ENCODE results near the gene UBL4A.

Gene UBL4A

GRCh38 chrX:154519389-154519788, 33.0 kb upstream of the UBL4A start:
- TF ChIP-seq POU6F1 (CRISPR knock-in tag; IDR thresholded peaks at IDR 0.05; ENCODE audit: borderline replicate concordance, low read depth) (no peak), BACH2 (CRISPR knock-in tag; IDR thresholded peaks at IDR 0.05; ENCODE audit: borderline replicate concordance) (no peak), ZFP30 (CRISPR knock-in tag; IDR thresholded peaks at IDR 0.05) (no peak), SNAI2 (CRISPR knock-in tag; IDR thresholded peaks at IDR 0.05) (no peak), ISL1 (CRISPR knock-in tag; IDR thresholded peaks at IDR 0.05) (no peak), OSR1 (CRISPR knock-in tag; IDR thresholded peaks at IDR 0.05) (no peak), PPARA (CRISPR knock-in tag; IDR thresholded peaks at IDR 0.05; ENCODE audit: borderline replicate concordance) (no peak), ZNF70 (CRISPR knock-in tag; IDR thresholded peaks at IDR 0.05) (no peak), CSRNP3 (CRISPR knock-in tag; IDR thresholded peaks at IDR 0.05) (no peak), ESRRG (CRISPR knock-in tag; IDR thresholded peaks at IDR 0.05) (no peak), RARB (CRISPR knock-in tag; IDR thresholded peaks at IDR 0.05) (no peak), ZFP3 (CRISPR knock-in tag; IDR thresholded peaks at IDR 0.05) (no peak), TCF4 (CRISPR knock-in tag; IDR thresholded peaks at IDR 0.05; ENCODE audit: borderline replicate concordance) (no peak), CSDC2 (CRISPR knock-in tag; IDR thresholded peaks at IDR 0.05) (no peak), PATZ1 (CRISPR knock-in tag; IDR thresholded peaks at IDR 0.05; ENCODE audit: borderline replicate concordance) (no peak), CREB5 (CRISPR knock-in tag; IDR thresholded peaks at IDR 0.05; ENCODE audit: low read depth) (no peak), TSHZ2 (CRISPR knock-in tag; IDR thresholded peaks at IDR 0.05) (no peak), ZNF565 (CRISPR knock-in tag; conservative IDR thresholded peaks at IDR 0.05; ENCODE audit: low read depth) (no peak), ARNTL (CRISPR knock-in tag; IDR thresholded peaks at IDR 0.05; ENCODE audit: borderline replicate concordance, low read depth) (no peak), GLIS3 (CRISPR knock-in tag; IDR thresholded peaks at IDR 0.05) (no peak)
- ATAC-seq: no peak

GRCh38 chrX:154517101-154517781, 30.8 kb upstream of the UBL4A start:
- no peak for ATAC-seq
- TF ChIP-seq GLIS3 (CRISPR knock-in tag; IDR thresholded peaks at IDR 0.05) (no peak), TCF4 (CRISPR knock-in tag; IDR thresholded peaks at IDR 0.05; ENCODE audit: borderline replicate concordance) (no peak), ISL1 (CRISPR knock-in tag; IDR thresholded peaks at IDR 0.05) (no peak), PPARA (CRISPR knock-in tag; IDR thresholded peaks at IDR 0.05; ENCODE audit: borderline replicate concordance) (no peak)

GRCh38 chrX:154516656-154517100, 30.3 kb upstream of the UBL4A start:
- peak; percentile 17 for ATAC-seq
- TF ChIP-seq ZNF70 (CRISPR knock-in tag; IDR thresholded peaks at IDR 0.05) (no peak), TCF4 (CRISPR knock-in tag; IDR thresholded peaks at IDR 0.05; ENCODE audit: borderline replicate concordance) (peak; percentile 26; the same call in 1 of the 2 replicates), ZFP3 (CRISPR knock-in tag; IDR thresholded peaks at IDR 0.05) (no peak), OSR1 (CRISPR knock-in tag; IDR thresholded peaks at IDR 0.05) (no peak), TSHZ2 (CRISPR knock-in tag; IDR thresholded peaks at IDR 0.05) (no peak)

All from SK-N-SH treated with all-trans-retinoic acid at 6 μM for 48 hours (cell line).